B cell (primary cell): ENCODE results near the gene FBXO3. TPM values are rescaled to one million over a fixed set of nuclear protein-coding genes. Genes with fewer than 3 reads are reported as not detected.

Source experiments
- ATAC-seq: fragments of 200-7000 bp; cut with Tn5 transposase; one replicate; pipeline ENCODE4 v1.10.0; 2021; ENCODE audit warnings: low read depth, mild to moderate bottlenecking, moderate number of reproducible peaks, moderate library complexity
- CTCF ChIA-PET: fragments of 350-600 bp; sonication (Branson Sonifier 250); formaldehyde crosslinking; loops from one replicate; lab custom pipeline; 2021; ENCODE audit warnings: antibody characterized with exemption, inconsistent platforms; lab: Charles Lee
- POLR2A ChIA-PET: fragments of 350-600 bp; sonication (Branson Sonifier 250); formaldehyde crosslinking; loops from one replicate; lab custom pipeline; 2021; ENCODE audit warnings: antibody characterized with exemption; lab: Charles Lee
- DNase-seq: peaks from one replicate; pipeline ENCODE4 v3.0.0; 2013
- H2AFZ ChIP-seq: 2 replicates; pipeline ENCODE4 v1.6.1; 2012; ENCODE audit warnings: mild to moderate bottlenecking, low read depth, low read length; ENCODE audit not compliant: insufficient read depth, poor library complexity, severe bottlenecking
- H3K27ac ChIP-seq, 2 donors: 1 replicate in 1 of 2; 2 replicates in 1 of 2; pipeline ENCODE4 v1.5.1; 2012 to 2013; ENCODE audit warnings: low read length in 2 of 2, mild to moderate bottlenecking in 2 of 2, moderate library complexity in 1 of 2
- H3K27me3 ChIP-seq, 4 experiments: fragments of 200-600 bp in 1 of 4; sonication (generic) in 1 of 4; replicated peaks in 1 of 4; 1 replicate in 2 of 4; 2 replicates in 2 of 4; pipeline versions ENCODE4 v1.6.1 to v1.7.0; 2013 to 2016; ENCODE audit warnings: low read length in 3 of 4, mild to moderate bottlenecking in 2 of 4, mixed read lengths in 1 of 4, moderate library complexity in 1 of 4; ENCODE audit not compliant: insufficient read depth in 4 of 4, control insufficient read depth in 3 of 4; ENCODE audit errors: control extremely low read depth in 1 of 4
- H3K36me3 ChIP-seq, 2 experiments: replicated peaks in 1 of 2; 1 replicate in 1 of 2; 2 replicates in 1 of 2; pipeline versions ENCODE4 v1.6.1 to v1.7.1; 2013; ENCODE audit warnings: low read length in 1 of 2; ENCODE audit not compliant: insufficient read depth in 2 of 2, control insufficient read depth in 1 of 2; ENCODE audit errors: control extremely low read depth in 1 of 2, extremely low read depth in 1 of 2
- H3K4me1 ChIP-seq, 2 donors: fragments of 200-600 bp in 1 of 2; sonication (generic) in 1 of 2; 1 replicate in 1 of 2; 2 replicates in 1 of 2; pipeline versions ENCODE4 v1.5.1 to v1.6.1; 2013 to 2017; ENCODE audit warnings: low read length in 2 of 2; ENCODE audit not compliant: control insufficient read depth in 2 of 2, insufficient read depth in 2 of 2
- H3K4me2 ChIP-seq: replicated peaks from 2 replicates; pipeline ENCODE3; 2012; ENCODE audit warnings: mild to moderate bottlenecking, low read depth, low read length; ENCODE audit not compliant: poor library complexity, severe bottlenecking
- H3K4me3 ChIP-seq, 5 experiments: fragments of 200-600 bp in 1 of 5; sonication (generic) in 1 of 5; 1 replicate in 3 of 5; 2 replicates in 2 of 5; pipeline versions ENCODE4 v1.5.1 to v1.7.0; 2011 to 2016; ENCODE audit warnings: low read length in 4 of 5, mild to moderate bottlenecking in 4 of 5, low read depth in 2 of 5, control low read depth in 1 of 5, moderate library complexity in 1 of 5; ENCODE audit not compliant: insufficient read depth in 1 of 5; ENCODE audit errors: control extremely low read depth in 1 of 5, extremely low read depth in 1 of 5
- H3K79me2 ChIP-seq: fragments of 200-600 bp; sonication (generic); one replicate; pipeline ENCODE4 v1.6.0; 2016; ENCODE audit warnings: low read length; ENCODE audit not compliant: control insufficient read depth, insufficient read depth
- H3K9ac ChIP-seq: fragments of 200-600 bp; sonication (generic); 2 replicates; pipeline ENCODE4 v1.6.1; 2017; ENCODE audit warnings: mild to moderate bottlenecking, low read length, moderate library complexity
- H3K9me3 ChIP-seq, 3 donors: one replicate each; pipeline versions ENCODE4 v1.6.1 to v1.7.1; 2013; ENCODE audit warnings: low read length in 2 of 3; ENCODE audit not compliant: control insufficient read depth in 2 of 3, insufficient read depth in 1 of 3; ENCODE audit errors: control extremely low read depth in 1 of 3
- H4K20me1 ChIP-seq: 2 replicates; pipeline ENCODE4 v1.6.0; 2012; ENCODE audit warnings: mild to moderate bottlenecking, low read length; ENCODE audit not compliant: insufficient read depth, control insufficient read depth, poor library complexity, severe bottlenecking
- H3K27ac Mint-ChIP-seq: one replicate; pipeline ENCODE4 v1.8.0; 2021; ENCODE audit warnings: mixed read lengths
- H3K27me3 Mint-ChIP-seq: one replicate; pipeline ENCODE4 v1.8.0; 2021; ENCODE audit warnings: mixed read lengths
- H3K4me1 Mint-ChIP-seq: one replicate; pipeline ENCODE4 v1.8.0; 2021; ENCODE audit warnings: mixed read lengths
- H3K4me3 Mint-ChIP-seq: one replicate; pipeline ENCODE4 v1.8.0; 2021; ENCODE audit warnings: mixed read lengths
- H3K9me3 Mint-ChIP-seq: one replicate; pipeline ENCODE4 v1.8.0; 2022; ENCODE audit warnings: mixed read lengths; ENCODE audit not compliant: insufficient read depth
- CTCF ChIP-seq: fragments of 200-600 bp; IDR thresholded peaks from one replicate; pipeline ENCODE4 v1.8.0; 2022; ENCODE audit warnings: antibody characterized with exemption, mild to moderate bottlenecking
- EZH2 ChIP-seq: IDR thresholded peaks from 2 replicates; pipeline ENCODE4 v1.6.1; 2012; ENCODE audit warnings: borderline replicate concordance, low read depth, mild to moderate bottlenecking, moderate library complexity, low read length; ENCODE audit not compliant: insufficient read depth, poor library complexity, severe bottlenecking
- WGBS: methylation state at CpG from one replicate; pipeline ENCODE4 v1.1.5; 2013; ENCODE audit warnings: missing lambda C conversion rate; ENCODE audit not compliant: insufficient coverage; 5-methylcytosine and 5-hydroxymethylcytosine counted together
- intact Hi-C: fragments of 100-400 bp; cut with micrococcal nuclease; formaldehyde crosslinking; loops from one replicate; pipeline ENCODE4 v1.10.0; 2022
- polyA plus RNA-seq: library from polyadenylated mRNA; depleted of rRNA; stranded (reverse); fragments of >200 nt; gene quantifications from 2 replicates; pipeline ENCODE4 v1.2.3, GENCODE V29; 2012
- total RNA-seq, 2 donors: library from RNA; stranded (reverse); fragments of 120-200 nt in 1 of 2; gene quantifications; 1 replicate in 1 of 2; 2 replicates in 1 of 2; pipeline versions ENCODE4 v1.2.3 to v1.2.4, GENCODE V29; 2013 to 2022

The FBXO3 gene
- total and polyA plus RNA-seq, 2 donors (not counting 1 experiment from before 2014, with no cell fraction given): 16.8 to 34.3 TPM

GRCh38 chr11:33753304-33753967 is 20.9 kb downstream of the FBXO3 start:
- no peak overlapping the region for H3K4me2 ChIP-seq

More at GRCh38 chr11:33753304-33753967, 20.9 kb downstream of the FBXO3 start:
- no peak overlapping the region for H3K4me3 Mint-ChIP-seq
- Histone ChIP-seq H2AFZ (no peak overlapping the region), H3K4me3 (no peak overlapping the region), H4K20me1 (no peaks in the 10 kb centered on the region), H3K79me2 (no peaks in the 10 kb centered on the region), H3K36me3 (peaks cover 7 to 71% of the 10 kb centered on the region in 2 experiments), H3K4me1 (no peaks in the 10 kb centered on the region), H3K9ac (no peak overlapping the region), H3K27me3 (no peaks in the 10 kb centered on the region), H3K27ac (no peak overlapping the region), H3K9me3 (no peaks in the 10 kb centered on the region)
- WGBS: 57% methylated on average over 1 of the region's 4 CpGs
- intact Hi-C loops: no loop called here
- ChIA-PET CTCF (interaction anchor here (1.2 to 4.6 kb wide), 2 partner anchors 11 to 391 kb away, joined by 3 to 20 read pairs; no protein-coding TSS in a partner anchor), POLR2A (no interaction called here)
- no peaks in the 10 kb centered on the region for H3K4me1 Mint-ChIP-seq
- TF ChIP-seq EZH2: no peak
- no peak for TF ChIP-seq CTCF
- no peaks in the 10 kb centered on the region for H3K27me3 Mint-ChIP-seq
- no peak overlapping the region for H3K27ac Mint-ChIP-seq
- no peaks in the 10 kb centered on the region for H3K9me3 Mint-ChIP-seq
- ATAC-seq (no peak), DNase-seq (no peak)
